BE2C (cell line): ENCODE data around the gene XPO1.

Source experiments
- DNase-seq: peaks from one replicate; pipeline ENCODE4 v3.0.0-alpha.2; 2020
- H3K27me3 ChIP-seq: fragments of 250-450 bp; sonication (Bioruptor Pico); 2 replicates; pipeline ENCODE4 v1.5.1; 2020; ENCODE audit warnings: mild to moderate bottlenecking
- H3K36me3 ChIP-seq: fragments of 250-450 bp; sonication (Bioruptor Pico); 2 replicates; pipeline ENCODE4 v1.5.1; 2020; ENCODE audit warnings: mild to moderate bottlenecking
- H3K4me1 ChIP-seq: fragments of 250-450 bp; sonication (Bioruptor Pico); 2 replicates; pipeline ENCODE4 v1.5.1; 2020
- H3K4me3 ChIP-seq: 2 replicates; pipeline ENCODE4 v1.5.1; 2011; ENCODE audit warnings: low read depth, low read length
- H3K9me3 ChIP-seq: fragments of 250-450 bp; sonication (Bioruptor Pico); 2 replicates; pipeline ENCODE4 v1.5.1; 2020
- CTCF ChIP-seq: IDR thresholded peaks from 2 replicates; pipeline ENCODE4 v1.5.1; 2012; ENCODE audit warnings: mild to moderate bottlenecking, low read depth, low read length

Gene XPO1

GRCh38 chr2:61530749-61531148 lies 7.4 kb downstream of the XPO1 start:
- H3K9me3 ChIP-seq, result no peaks in the 10 kb centered on the region
- H3K4me3 ChIP-seq, result no peak overlapping the region
- H3K27me3 ChIP-seq, result no peaks in the 10 kb centered on the region
- H3K4me1 ChIP-seq, result no peaks in the 10 kb centered on the region
- DNase-seq, result no peak
- TF ChIP-seq CTCF, result no peak
- no peaks in the 10 kb centered on the region for H3K36me3 ChIP-seq

- no peak for TF ChIP-seq CTCF
- no peak for DNase-seq
- H3K9me3 ChIP-seq, result no peaks in the 10 kb centered on the region
- H3K27me3 ChIP-seq, result no peaks in the 10 kb centered on the region
- no peaks in the 10 kb centered on the region for H3K4me1 ChIP-seq
- no peak overlapping the region for H3K4me3 ChIP-seq
- no peaks in the 10 kb centered on the region for H3K36me3 ChIP-seq
Observed at GRCh38 chr2:61529944-61530735, 8.0 kb downstream of the XPO1 start.

GRCh38 chr2:61520261-61520660 lies 17.9 kb downstream of the XPO1 start:
- no peak for DNase-seq
- Histone ChIP-seq H3K4me3 (no peak overlapping the region), H3K27me3 (no peaks in the 10 kb centered on the region), H3K4me1 (no peaks in the 10 kb centered on the region), H3K9me3 (no peaks in the 10 kb centered on the region), H3K36me3 (peaks cover 37% of the 10 kb centered on the region)
- TF ChIP-seq CTCF, result no peak

- Histone ChIP-seq H3K4me3 (no peak overlapping the region), H3K4me1 (no peaks in the 10 kb centered on the region), H3K27me3 (no peaks in the 10 kb centered on the region), H3K9me3 (no peaks in the 10 kb centered on the region), H3K36me3 (peaks cover 27% of the 10 kb centered on the region)
- no peak for TF ChIP-seq CTCF
- no peak for DNase-seq
Observed at GRCh38 chr2:61512768-61513398, 25.3 kb downstream of the XPO1 start.

GRCh38 chr2:61510674-61511671 lies 27.2 kb downstream of the XPO1 start:
- peaks cover 21% of the 10 kb centered on the region for H3K36me3 ChIP-seq
- H3K4me1 ChIP-seq, result no peaks in the 10 kb centered on the region
- no peak for TF ChIP-seq CTCF
- no peaks in the 10 kb centered on the region for H3K27me3 ChIP-seq
- no peak overlapping the region for H3K4me3 ChIP-seq
- H3K9me3 ChIP-seq, result no peaks in the 10 kb centered on the region
- no peak for DNase-seq
